RWPE1 (cell line): ENCODE measurements around the gene HIPK3.

ENCODE experiments used
- CTCF ChIA-PET: fragments of 350-600 bp; sonication (Branson Sonifier 250); formaldehyde crosslinking; extraction: SDS; loops from one replicate; lab custom pipeline; 2021; lab: Yijun Ruan, JAX
- POLR2A ChIA-PET: fragments of 400-600 bp; formaldehyde crosslinking; extraction: SDS; loops from one replicate; lab custom pipeline; 2020; ENCODE audit warnings: antibody characterized with exemption; ENCODE audit not compliant: low non-redundant PET; lab: Yijun Ruan, JAX
- DNase-seq: peaks from one replicate; pipeline ENCODE4 v3.0.0; 2012; ENCODE audit warnings: low spot score
- H3K27ac ChIP-seq: fragments of 450-650 bp; 2 replicates; pipeline ENCODE4 v1.5.1; 2017
- TF ChIP-seq, protein P1 (sequence below): fragments of 450-650 bp; conservative IDR thresholded peaks from 2 replicates; pipeline ENCODE4 v1.5.1; 2017; ENCODE audit warnings: low read depth, mild to moderate bottlenecking

HIPK3 gene

DNA sequence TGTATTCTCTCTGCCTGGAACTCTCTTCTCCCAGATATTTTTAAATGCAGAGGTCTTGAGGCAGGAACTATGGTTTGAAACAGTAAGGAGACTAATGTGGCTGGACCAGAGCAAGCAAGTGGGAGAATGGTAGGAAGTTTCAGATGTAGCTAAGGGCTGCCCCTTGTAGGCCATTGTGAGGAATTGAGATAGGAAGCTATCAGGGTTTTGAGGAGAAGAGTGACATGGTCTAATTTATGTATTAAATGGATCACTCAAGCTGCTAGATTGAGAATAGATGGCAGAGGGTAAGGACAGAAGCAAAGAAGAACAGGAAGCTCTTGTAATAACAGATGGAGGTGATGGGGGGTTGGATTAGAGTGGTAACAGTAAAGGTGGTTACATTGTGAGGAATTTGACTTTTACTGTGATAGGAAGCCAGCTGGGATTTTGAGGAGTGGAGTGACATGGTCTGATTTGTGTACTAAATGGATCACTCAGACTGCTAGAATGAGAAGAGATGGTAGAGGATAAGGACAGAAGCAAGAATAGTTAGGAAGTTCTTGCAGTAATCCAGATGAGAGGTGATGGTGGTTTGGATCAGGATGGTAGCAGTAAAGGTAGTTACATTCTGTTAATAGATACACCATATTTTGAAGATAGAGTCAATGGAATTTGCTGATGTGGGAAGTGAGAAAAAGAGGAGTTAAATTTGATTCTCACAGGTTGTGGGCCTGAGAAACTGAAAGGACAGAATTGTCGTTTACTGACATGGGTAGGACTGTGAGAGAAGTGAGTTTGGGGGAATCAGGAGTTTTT, 63.0 kb downstream of the HIPK3 start:
- ChIA-PET CTCF (interaction anchor here (0.6 to 1.6 kb wide), 3 partner anchors 44 to 390 kb away, joined by 3 to 7 read pairs (median 3); no protein-coding TSS in a partner anchor), POLR2A (no interaction called here)
- TF ChIP-seq, protein P1, sequence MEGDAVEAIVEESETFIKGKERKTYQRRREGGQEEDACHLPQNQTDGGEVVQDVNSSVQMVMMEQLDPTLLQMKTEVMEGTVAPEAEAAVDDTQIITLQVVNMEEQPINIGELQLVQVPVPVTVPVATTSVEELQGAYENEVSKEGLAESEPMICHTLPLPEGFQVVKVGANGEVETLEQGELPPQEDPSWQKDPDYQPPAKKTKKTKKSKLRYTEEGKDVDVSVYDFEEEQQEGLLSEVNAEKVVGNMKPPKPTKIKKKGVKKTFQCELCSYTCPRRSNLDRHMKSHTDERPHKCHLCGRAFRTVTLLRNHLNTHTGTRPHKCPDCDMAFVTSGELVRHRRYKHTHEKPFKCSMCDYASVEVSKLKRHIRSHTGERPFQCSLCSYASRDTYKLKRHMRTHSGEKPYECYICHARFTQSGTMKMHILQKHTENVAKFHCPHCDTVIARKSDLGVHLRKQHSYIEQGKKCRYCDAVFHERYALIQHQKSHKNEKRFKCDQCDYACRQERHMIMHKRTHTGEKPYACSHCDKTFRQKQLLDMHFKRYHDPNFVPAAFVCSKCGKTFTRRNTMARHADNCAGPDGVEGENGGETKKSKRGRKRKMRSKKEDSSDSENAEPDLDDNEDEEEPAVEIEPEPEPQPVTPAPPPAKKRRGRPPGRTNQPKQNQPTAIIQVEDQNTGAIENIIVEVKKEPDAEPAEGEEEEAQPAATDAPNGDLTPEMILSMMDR: no peak

DNA sequence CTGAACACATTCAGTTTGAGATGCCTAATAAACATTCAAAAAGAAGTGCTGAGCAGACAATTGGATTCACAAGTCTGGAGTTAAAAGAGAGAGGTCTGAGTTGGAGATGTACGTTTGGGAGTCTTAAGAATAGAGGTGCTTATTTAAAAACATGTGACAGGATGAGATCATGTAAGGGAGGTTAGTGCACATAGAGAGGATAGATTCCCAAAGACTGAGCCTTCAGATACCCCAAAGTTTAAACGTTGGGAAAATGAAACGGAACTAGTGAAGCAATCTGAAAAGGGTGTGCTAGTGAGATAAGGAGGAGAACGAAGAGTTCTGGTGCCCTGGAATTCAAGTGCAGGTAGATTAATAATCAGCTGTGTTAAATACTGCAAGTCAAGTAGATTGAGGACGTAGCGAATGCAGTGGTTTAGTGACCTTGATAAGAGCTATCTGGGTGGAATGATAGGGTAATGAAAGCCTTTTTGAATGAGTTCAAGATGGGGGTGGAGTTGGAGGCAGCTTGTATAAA, 63.7 kb downstream of the HIPK3 start:
- H3K27ac ChIP-seq: no peak overlapping the region

More for the DNA sequence above, 63.0 kb downstream of the HIPK3 start:
- no peak overlapping the region for H3K27ac ChIP-seq
- no peak for DNase-seq

DNA sequence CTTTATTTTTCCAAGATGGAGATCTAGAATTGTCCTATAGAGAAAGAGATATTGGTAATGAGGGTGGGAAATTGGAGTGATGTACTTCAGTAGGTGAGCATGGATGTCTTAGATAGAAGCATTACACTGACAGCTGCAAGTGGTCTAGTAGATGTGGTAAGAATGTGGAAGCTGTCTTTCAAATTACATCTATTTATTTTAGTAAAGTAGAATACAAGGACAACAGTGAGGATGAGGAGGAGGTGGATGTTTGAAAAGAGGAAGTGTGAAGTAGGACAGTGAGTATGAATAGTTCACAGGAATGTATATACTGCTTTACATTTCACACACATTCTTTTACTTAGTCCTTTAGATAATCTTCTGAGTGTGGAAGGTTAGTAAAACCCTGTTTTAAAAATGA, 64.2 kb downstream of the HIPK3 start:
- no peak overlapping the region for H3K27ac ChIP-seq
- DNase-seq: no peak
- ChIA-PET POLR2A (no interaction called here), CTCF (no interaction called here)
- TF ChIP-seq, protein P1: no peak

More for the DNA sequence above, 63.7 kb downstream of the HIPK3 start:
- ChIA-PET CTCF (no interaction called here), POLR2A (no interaction called here)
- no peak for DNase-seq
- TF ChIP-seq, protein P1: no peak

DNA sequence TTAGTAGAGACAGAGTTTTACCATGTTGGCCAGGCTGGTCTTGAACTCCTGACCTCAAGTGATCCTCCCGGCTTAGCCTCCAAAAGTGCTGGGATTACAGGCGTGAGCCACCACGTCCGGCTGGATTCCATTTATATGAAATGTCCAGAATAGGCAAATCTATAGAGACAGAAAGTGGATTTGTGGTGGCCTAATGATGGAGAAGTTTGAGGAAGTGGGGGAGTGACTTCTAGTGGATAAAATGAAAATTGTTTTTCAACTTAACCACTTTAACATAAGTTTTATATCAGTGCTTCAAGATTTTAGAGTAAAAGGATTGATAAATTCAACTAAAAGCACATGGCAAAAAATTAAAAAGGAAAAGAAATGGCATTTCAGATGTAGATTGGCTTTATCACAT, 66.2 kb downstream of the HIPK3 start:
- POLR2A ChIA-PET: no interaction called here
- DNase-seq: no peak
- CTCF ChIA-PET: no interaction called here
- H3K27ac ChIP-seq: no peak overlapping the region
- TF ChIP-seq, protein P1: no peak

DNA sequence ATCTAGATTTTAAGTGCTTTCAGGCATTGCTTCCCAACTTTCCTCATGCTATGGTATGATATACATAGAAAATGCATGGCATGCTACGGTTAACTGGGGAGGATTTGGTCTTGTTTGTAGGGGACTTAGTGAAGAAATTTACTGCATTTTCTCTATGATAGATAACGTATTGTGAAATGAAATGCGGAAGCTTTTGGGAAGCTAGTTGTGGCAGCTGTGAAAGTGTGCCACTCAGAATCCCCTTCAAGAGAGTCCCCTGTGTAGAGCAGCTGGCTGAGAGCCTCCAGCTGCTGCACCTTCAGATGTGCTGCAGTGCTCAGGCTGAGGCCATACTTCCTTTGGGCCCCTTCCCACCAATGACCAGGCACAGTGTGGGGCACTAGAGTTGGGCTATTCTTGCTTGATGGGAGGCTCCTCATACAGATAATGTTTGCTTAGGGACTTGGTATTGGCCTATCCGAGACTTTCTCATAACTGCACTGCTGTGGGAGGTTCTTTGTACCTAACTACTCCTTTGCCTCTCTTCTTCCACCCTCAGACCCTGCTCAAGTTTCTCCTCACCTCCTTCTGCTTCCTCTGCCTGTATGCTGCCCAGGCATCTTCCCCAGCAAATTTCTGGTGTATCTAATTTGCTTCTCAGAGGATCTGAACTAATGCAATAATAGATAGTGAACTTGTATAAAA, 67.3 kb downstream of the HIPK3 start:
- TF ChIP-seq, protein P1: no peak
- ChIA-PET POLR2A (no interaction called here), CTCF (no interaction called here)
- DNase-seq: no peak
- no peak overlapping the region for H3K27ac ChIP-seq

DNA sequence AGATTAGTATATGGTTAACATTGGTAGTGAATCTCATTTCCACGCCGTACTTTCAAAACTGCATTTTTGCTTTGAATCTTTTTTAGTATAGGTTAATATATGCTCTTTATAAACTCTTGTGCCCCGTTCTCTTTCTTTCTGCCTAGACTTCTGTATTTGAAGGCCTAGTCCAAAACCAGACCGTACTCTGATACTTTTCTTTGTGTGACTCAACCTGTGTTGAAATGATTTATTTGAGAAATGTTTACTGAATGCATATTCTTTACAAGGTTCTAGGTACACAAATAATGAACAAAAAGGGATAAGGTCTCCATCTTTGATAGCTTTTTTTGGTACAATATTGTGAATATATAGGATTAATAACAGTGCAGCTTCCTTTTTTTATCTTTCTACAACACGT, 68.3 kb downstream of the HIPK3 start:
- ChIA-PET CTCF (interaction anchor here (0.6 kb wide), 1 partner anchor 56 kb away, joined by 5 read pairs; no protein-coding TSS in a partner anchor), POLR2A (no interaction called here)
- no peak for DNase-seq
- no peak overlapping the region for H3K27ac ChIP-seq
- TF ChIP-seq, protein P1: no peak
